HPDE6-E6E7 (cell line): ENCODE measurements around the gene KLRF1.

ENCODE experiments used
- DNase-seq: peaks from one replicate; pipeline ENCODE4 v3.0.0; 2011; ENCODE audit warnings: missing footprints; ENCODE audit errors: extremely low spot score

The KLRF1 gene

GRCh38 chr12:9827209-9827888, at the start of gene KLRF1:
Gene KLRF1 (plus strand): TSS chr12:9827481. CDS start chr12:9827545, 64 bp downstream.
- no peak for DNase-seq

GRCh38 chr12:9779209-9779608, 48.1 kb upstream of the KLRF1 start:
- DNase-seq: no peak

GRCh38 chr12:9781360-9781759, 45.9 kb upstream of the KLRF1 start:
- DNase-seq: no peak

- DNase-seq: no peak
Observed at GRCh38 chr12:9782547-9783382, 44.5 kb upstream of the KLRF1 start.

- no peak for DNase-seq
Observed at GRCh38 chr12:9784326-9784725, 43.0 kb upstream of the KLRF1 start.

- DNase-seq: no peak
Observed at GRCh38 chr12:9784816-9785215, 42.5 kb upstream of the KLRF1 start.

GRCh38 chr12:9786726-9787717, 40.3 kb upstream of the KLRF1 start:
- DNase-seq: no peak

- no peak for DNase-seq
Observed at GRCh38 chr12:9792185-9792900, 34.9 kb upstream of the KLRF1 start.

GRCh38 chr12:9792961-9793617, 34.2 kb upstream of the KLRF1 start:
- no peak for DNase-seq

GRCh38 chr12:9793779-9794395, 33.4 kb upstream of the KLRF1 start:
- no peak for DNase-seq

- DNase-seq: no peak
Observed at GRCh38 chr12:9794484-9795093, 32.7 kb upstream of the KLRF1 start.

- no peak for DNase-seq
Observed at GRCh38 chr12:9795945-9796344, 31.3 kb upstream of the KLRF1 start.

GRCh38 chr12:9796346-9796745, 30.9 kb upstream of the KLRF1 start:
- no peak for DNase-seq

GRCh38 chr12:9796971-9797370, 30.3 kb upstream of the KLRF1 start:
- no peak for DNase-seq

GRCh38 chr12:9797722-9798619, 29.3 kb upstream of the KLRF1 start:
- DNase-seq: peak; percentile 77

GRCh38 chr12:9799961-9800360, 27.3 kb upstream of the KLRF1 start:
- DNase-seq: no peak

- no peak for DNase-seq
Observed at GRCh38 chr12:9805883-9806282, 21.4 kb upstream of the KLRF1 start.

GRCh38 chr12:9806714-9807113, 20.6 kb upstream of the KLRF1 start:
- no peak for DNase-seq

- DNase-seq: no peak
Observed at GRCh38 chr12:9808504-9808903, 18.8 kb upstream of the KLRF1 start.
